GM19397 (cell line): ENCODE measurements around the gene PHF14.

Experiments used
- ATAC-seq: cut with Tn5 transposase; IDR thresholded peaks from one replicate; pipeline ENCODE4 v1.9.1; 2021; ENCODE audit warnings: mild to moderate bottlenecking, moderate library complexity; ENCODE audit not compliant: unreplicated experiment

Gene PHF14

GRCh38 chr7:11104578-11104977, 130.9 kb downstream of the PHF14 start:
- ATAC-seq = no peak

- ATAC-seq = no peak
These were observed 136.0 kb downstream of the PHF14 start for GRCh38 chr7:11109659-11110058.

DNA sequence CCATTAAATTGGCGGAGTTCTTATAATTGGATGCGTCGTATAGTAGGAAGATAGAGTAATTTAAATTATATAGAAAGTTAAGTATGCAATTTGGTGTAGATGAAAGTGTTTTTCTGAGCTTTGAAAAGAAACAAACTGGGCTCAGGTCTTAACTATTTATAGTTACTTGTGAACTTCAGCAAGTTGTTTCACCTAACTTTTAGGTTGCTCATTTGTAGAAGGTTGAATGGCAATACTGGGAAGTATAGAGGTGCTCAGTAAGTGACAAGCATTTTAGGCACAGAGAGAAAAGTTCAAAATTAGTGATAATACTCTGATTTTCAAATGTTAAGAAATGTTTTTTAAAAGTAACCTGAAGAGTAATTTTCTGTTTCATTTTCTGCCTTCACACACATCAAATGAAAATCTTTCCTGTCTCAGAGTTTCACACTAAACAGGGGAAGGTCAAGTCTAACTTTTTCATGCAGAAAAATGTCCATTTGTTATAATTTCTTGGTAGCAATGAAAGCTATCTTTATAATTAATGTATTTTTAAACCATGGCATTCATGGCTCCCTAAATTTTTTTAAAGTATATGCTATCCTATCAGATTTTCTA, 146.5 kb downstream of the PHF14 start:
- ATAC-seq = no peak

GRCh38 chr7:11120675-11121220, 147.1 kb downstream of the PHF14 start:
- no peak for ATAC-seq

- ATAC-seq = no peak
These were observed 151.3 kb downstream of the PHF14 start for GRCh38 chr7:11124856-11125559.

DNA sequence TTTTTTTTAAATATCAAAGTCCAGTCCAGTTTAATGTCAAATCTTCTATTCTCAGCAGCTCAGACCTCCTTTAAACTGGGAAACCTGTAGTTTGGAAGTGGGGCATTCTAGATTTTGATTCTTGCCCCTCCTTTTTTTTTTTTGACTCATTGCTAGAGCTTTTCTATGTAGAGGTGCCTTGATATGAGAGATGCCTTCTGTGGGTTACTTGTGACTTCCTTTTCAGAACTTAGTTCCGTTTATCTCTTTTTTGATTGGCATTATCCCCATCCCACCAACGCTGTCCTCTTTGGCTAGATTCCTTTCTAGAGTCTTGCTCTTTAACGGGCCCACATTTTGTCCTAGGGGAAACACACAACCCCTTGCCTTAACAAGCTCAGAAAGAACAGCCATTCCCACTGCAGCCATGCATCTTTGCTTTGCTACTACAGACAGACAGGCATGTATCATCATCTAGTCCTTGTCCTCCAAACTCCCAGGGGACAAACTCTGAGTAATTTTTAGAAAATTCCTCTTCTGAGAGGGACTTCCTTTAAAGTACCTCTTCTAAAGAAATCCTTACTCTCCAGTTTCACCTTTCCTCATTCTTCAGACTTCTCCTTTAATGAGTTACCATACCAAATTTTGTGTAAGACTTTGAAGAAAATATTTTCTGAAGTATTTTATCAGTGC, 153.6 kb downstream of the PHF14 start:
- ATAC-seq = no peak

- ATAC-seq = no peak
These were observed 154.3 kb downstream of the PHF14 start for GRCh38 chr7:11127988-11128387.

- no peak for ATAC-seq
These were observed 154.8 kb downstream of the PHF14 start for GRCh38 chr7:11128498-11128897.

DNA sequence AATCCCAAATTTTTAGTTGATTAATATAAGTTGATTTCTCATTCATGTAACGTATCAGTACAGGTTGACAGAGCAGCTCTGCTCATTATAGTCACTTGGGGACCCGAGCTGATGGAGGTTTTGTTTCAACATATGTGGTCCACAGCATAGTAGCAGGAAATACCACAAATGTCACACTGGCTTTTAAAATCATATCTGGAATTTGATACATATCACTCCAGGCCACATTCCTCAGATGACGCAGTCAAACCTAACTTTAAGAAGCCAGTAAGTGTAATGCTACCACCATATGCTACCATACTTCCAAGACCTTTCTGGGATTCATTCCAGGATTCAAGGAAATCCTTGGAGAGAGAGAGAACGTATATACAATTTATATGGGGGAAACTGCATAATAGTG, 156.3 kb downstream of the PHF14 start:
- no peak for ATAC-seq

DNA sequence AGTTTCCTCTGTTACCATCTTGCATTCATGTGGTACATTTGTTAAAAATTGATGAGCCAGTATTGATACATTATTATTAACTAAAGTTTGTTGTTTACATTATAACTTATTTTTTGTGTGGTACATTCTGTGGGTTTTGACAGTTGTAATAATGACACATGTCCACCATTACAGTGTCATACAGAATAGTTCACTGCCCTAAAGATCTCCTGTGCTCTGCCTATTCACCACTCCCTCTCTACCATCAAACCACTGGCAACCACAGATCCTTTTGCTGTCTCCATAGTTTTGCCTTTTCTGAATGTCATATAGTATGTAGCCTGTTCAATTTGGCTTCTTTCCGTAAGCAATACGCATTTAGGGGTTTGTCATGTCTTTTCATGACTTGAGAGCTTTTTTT, 156.9 kb downstream of the PHF14 start:
- ATAC-seq = no peak

GRCh38 chr7:11133436-11133959, 159.8 kb downstream of the PHF14 start:
- no peak for ATAC-seq

GRCh38 chr7:11135573-11135972, 161.9 kb downstream of the PHF14 start:
- no peak for ATAC-seq

DNA sequence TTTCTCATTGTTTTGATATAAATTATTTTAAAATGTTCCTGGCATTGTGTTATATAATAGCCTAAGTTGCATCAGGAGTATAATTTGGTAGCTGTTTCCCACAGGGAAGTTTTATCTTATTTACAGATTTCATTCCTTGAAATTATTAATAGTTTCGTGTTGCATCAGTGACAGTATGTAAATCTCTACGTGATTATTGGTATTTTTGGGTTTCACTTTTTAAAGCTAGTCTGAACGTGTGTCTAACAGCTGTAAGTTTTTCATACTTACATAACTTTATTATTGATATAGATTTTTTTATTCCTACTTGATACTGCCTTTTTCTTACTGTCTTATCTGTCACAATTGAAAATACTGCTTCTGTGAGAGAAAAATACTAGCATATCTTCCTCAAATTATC, 167.9 kb downstream of the PHF14 start:
- no peak for ATAC-seq

DNA sequence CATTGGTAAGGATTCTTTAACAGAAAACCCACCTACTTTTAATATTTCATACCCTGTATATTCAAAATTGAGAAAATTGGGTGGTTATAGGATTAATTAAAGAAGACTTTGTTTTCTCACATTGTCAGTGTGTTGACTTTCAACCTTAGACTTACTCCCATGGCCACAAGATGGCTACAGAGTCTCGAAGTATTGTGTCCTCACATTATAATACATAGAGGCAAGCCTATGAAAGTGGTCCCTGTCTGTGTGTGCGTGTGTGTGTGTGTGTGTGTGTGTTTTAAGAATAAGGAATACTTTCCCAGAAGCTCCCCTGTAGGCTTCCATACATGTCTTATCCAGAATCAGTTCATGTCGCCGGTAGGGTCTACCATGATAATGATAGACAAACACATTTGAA, 180.0 kb downstream of the PHF14 start:
- no peak for ATAC-seq

GRCh38 chr7:11155883-11156282, 182.2 kb downstream of the PHF14 start:
- no peak for ATAC-seq

- no peak for ATAC-seq
These were observed 187.8 kb downstream of the PHF14 start for GRCh38 chr7:11161499-11161898.

DNA sequence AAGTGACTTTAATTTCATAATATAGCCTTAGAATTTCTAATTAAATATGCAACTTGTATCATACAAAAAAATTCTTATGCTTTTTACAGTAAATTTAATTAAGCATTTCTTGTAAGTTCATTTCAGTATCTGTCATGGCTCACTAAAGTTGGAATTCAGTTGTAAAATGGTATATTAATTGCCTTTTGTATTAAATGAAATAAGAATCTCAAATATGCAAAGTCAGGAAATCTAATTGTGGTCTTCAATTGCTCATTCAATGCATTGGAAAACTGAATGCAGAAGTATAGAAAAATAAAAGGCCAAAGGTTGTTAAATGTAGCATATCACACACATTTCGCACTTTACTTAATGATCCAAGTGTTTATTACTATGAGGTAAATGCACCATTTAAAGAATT, 189.5 kb downstream of the PHF14 start:
- no peak for ATAC-seq

DNA sequence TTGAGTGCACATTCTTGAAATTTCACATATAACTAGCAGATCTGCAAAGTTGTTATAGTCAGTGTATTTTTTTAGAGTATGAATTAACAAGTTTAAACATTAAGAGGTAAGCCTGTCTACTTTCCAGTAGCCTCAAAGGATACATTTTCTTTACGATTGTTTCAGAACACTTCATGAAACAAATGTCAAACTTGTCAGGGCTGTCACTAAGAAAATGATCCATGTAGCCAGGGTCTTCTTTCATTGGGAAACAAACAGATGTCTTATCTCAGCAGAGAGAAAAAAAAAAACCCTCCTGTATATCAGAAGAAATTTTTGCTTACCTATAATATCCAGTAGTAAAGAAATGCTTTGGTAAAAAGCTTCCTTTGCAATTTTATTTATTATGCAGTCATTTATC, 192.4 kb downstream of the PHF14 start:
- ATAC-seq = no peak

DNA sequence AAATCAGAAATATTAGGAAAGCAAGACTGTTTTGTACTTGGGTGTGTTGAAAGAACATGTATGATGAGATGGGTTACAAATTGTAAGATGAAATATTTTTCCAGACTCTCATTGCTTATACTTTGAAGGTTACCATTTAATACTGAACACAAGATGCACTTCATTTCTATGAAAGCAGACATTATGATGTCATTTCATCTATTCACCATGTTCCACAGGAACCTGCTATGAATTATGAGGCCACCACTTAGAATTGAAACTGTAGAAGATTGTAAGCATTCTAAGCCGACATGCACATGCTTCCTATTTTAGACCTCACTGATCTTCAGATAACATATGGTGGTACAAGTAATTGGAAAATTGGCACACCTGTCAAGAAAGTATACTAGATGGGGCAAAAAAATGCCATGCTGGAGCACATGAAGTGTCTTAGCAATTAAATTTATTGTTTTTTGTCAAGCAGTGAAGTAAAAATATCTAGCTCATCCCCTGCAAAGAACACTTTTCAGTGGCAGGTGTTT, 195.0 kb downstream of the PHF14 start:
- ATAC-seq = no peak

DNA sequence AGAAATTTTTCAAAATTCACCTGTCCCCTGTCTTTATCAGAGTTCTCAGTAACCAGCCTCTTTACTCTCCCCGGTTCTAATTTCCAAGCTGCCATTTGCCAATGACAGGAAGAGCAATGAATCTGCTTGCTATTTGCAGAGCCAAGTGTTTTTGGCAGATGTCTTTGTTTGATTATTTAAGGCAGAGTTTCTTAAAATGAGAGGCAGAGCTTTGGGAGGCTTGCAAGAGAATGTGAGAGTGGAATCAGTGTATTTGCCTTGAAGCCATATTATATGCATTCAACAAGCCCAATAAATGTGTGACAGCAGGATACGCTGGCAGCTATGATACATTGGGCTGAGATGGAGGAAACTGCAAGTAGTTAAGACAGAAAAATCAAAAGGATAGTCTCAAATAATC, 196.5 kb downstream of the PHF14 start:
- ATAC-seq = no peak

- no peak for ATAC-seq
These were observed 197.3 kb downstream of the PHF14 start for GRCh38 chr7:11170863-11171568.
